RWPE2 (cell line): ENCODE data around the gene MRPS9.

Source experiments
- ATAC-seq: fragments of 200-7000 bp; cut with Tn5 transposase; 3 replicates; pipeline ENCODE4 v1.9.1; 2021; ENCODE audit warnings: low read depth
- DNase-seq: peaks from one replicate; pipeline ENCODE4 v3.0.0-alpha.2; 2020; ENCODE audit warnings: low spot score
- H3K27ac ChIP-seq: fragments of 450-650 bp; 2 replicates; pipeline ENCODE4 v1.5.1; 2017; ENCODE audit warnings: mild to moderate bottlenecking; ENCODE audit not compliant: poor library complexity, severe bottlenecking
- H3K27me3 ChIP-seq: fragments of 250-450 bp; sonication (Bioruptor Pico); 2 replicates; pipeline ENCODE4 v1.5.1; 2021; ENCODE audit warnings: mild to moderate bottlenecking, moderate library complexity; ENCODE audit not compliant: insufficient read depth, poor library complexity, severe bottlenecking
- H3K36me3 ChIP-seq: fragments of 250-450 bp; sonication (Bioruptor Pico); 2 replicates; pipeline ENCODE4 v1.5.1; 2020; ENCODE audit warnings: low read depth, mild to moderate bottlenecking, moderate library complexity
- H3K4me1 ChIP-seq: fragments of 250-450 bp; sonication (Bioruptor Pico); 2 replicates; pipeline ENCODE4 v1.5.1; 2021; ENCODE audit warnings: mild to moderate bottlenecking, moderate library complexity; ENCODE audit not compliant: insufficient read depth, poor library complexity, severe bottlenecking
- H3K4me3 ChIP-seq: fragments of 250-450 bp; sonication (Bioruptor Pico); 2 replicates; pipeline ENCODE4 v1.5.1; 2021; ENCODE audit warnings: mild to moderate bottlenecking, moderate library complexity; ENCODE audit not compliant: severe bottlenecking
- H3K9me3 ChIP-seq: fragments of 250-450 bp; sonication (Bioruptor Pico); 2 replicates; pipeline ENCODE4 v1.5.1; 2021; ENCODE audit warnings: mild to moderate bottlenecking, moderate library complexity; ENCODE audit not compliant: severe bottlenecking
- CTCF ChIP-seq: fragments of 450-650 bp; IDR thresholded peaks from one replicate; pipeline ENCODE4 v1.5.1; 2017; ENCODE audit warnings: mild to moderate bottlenecking, moderate library complexity; ENCODE audit not compliant: poor library complexity, severe bottlenecking

MRPS9 gene

GRCh38 chr2:105103481-105103880, 65.6 kb downstream of the MRPS9 start:
- Histone ChIP-seq H3K27ac (peak overlapping the region; percentile 36), H3K4me3 (no peak overlapping the region), H3K4me1 (peaks cover 10% of the 10 kb centered on the region), H3K27me3 (no peaks in the 10 kb centered on the region), H3K36me3 (peaks cover 10% of the 10 kb centered on the region; the same call in 1 of the 2 replicates), H3K9me3 (no peaks in the 10 kb centered on the region)
- no peak for TF ChIP-seq CTCF
- ATAC-seq (no peak), DNase-seq (no peak)

GRCh38 chr2:105104208-105104731, 66.4 kb downstream of the MRPS9 start:
- Histone ChIP-seq H3K4me3 (no peak overlapping the region), H3K4me1 (peaks cover 10% of the 10 kb centered on the region), H3K27me3 (no peaks in the 10 kb centered on the region), H3K36me3 (peaks cover 6% of the 10 kb centered on the region; the same call in 1 of the 2 replicates), H3K27ac (peak overlapping the region; percentile 36), H3K9me3 (no peaks in the 10 kb centered on the region)
- DNase-seq (no peak), ATAC-seq (peak; percentile 14; the same call in 1 of the 3 replicates)
- TF ChIP-seq CTCF = no peak

GRCh38 chr2:105110295-105110829, 72.5 kb downstream of the MRPS9 start:
- H3K36me3 ChIP-seq = no peaks in the 10 kb centered on the region
- no peak overlapping the region for H3K27ac ChIP-seq
- no peak for TF ChIP-seq CTCF
- DNase-seq (no peak), ATAC-seq (no peak)
- H3K27me3 ChIP-seq = no peaks in the 10 kb centered on the region
- H3K4me3 ChIP-seq = no peak overlapping the region
- H3K4me1 ChIP-seq = no peaks in the 10 kb centered on the region
- no peaks in the 10 kb centered on the region for H3K9me3 ChIP-seq

GRCh38 chr2:105111365-105112150, 73.7 kb downstream of the MRPS9 start:
- H3K27ac ChIP-seq = no peak overlapping the region
- H3K4me1 ChIP-seq = no peaks in the 10 kb centered on the region
- H3K27me3 ChIP-seq = no peaks in the 10 kb centered on the region
- DNase-seq (no peak), ATAC-seq (no peak)
- H3K36me3 ChIP-seq = no peaks in the 10 kb centered on the region
- no peaks in the 10 kb centered on the region for H3K9me3 ChIP-seq
- H3K4me3 ChIP-seq = no peak overlapping the region
- TF ChIP-seq CTCF = no peak

- DNase-seq = no peak
- no peak for TF ChIP-seq CTCF
- H3K4me1 ChIP-seq = no peaks in the 10 kb centered on the region
- ATAC-seq = no peak
- no peaks in the 10 kb centered on the region for H3K9me3 ChIP-seq
- H3K27me3 ChIP-seq = no peaks in the 10 kb centered on the region
- no peaks in the 10 kb centered on the region for H3K36me3 ChIP-seq
- H3K27ac ChIP-seq = no peak overlapping the region
- H3K4me3 ChIP-seq = no peak overlapping the region
Observed at GRCh38 chr2:105112345-105112744, 74.5 kb downstream of the MRPS9 start.
